OCI-LY1 (cell line): ENCODE results near the gene ZMYM5.

ENCODE experiments used
- CTCF ChIP-seq: fragments of 200-600 bp; sonication (generic), shearing (Covaris generic); IDR thresholded peaks from 2 replicates; pipeline ENCODE4 v1.5.1; 2017; ENCODE audit warnings: mild to moderate bottlenecking, antibody characterized with exemption, low read length, moderate library complexity, mixed read lengths
- EZH2 ChIP-seq: fragments of 200-600 bp; sonication (generic), shearing (Covaris generic); IDR thresholded peaks from 2 replicates; pipeline ENCODE4 v1.8.0; 2017; ENCODE audit warnings: borderline replicate concordance, mixed run types, mild to moderate bottlenecking, antibody characterized with exemption, low read length, moderate library complexity, mixed read lengths

DNA sequence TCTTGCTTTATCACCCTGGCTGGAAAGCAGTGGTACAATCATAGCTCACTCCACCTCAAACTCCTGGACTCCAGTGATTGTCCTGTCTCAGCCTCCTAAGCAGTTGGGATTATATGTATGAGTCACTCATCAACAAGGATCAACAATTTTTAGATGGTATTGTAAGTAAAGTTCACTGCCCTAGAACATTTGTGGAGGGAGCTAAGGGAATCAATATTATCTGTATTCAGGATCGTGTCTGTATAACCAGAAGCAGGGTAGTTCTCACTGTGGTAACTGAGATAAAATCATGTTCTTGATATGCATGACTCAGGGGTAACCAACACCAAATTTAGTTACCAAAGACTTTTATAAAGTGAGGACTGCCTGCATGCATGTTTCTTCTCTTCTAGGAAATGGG is 27.0 kb downstream of the ZMYM5 start:
- TF ChIP-seq CTCF (no peak), EZH2 (no peak)
